ENCODE results near the gene LRRC7. TPM values are rescaled to one million over a fixed set of nuclear protein-coding genes. Genes with fewer than 3 reads are reported as not detected.

LRRC7 gene
- total RNA-seq (1.3 and 1.8 TPM in 2 replicates), polyA plus RNA-seq (0.94 and 0.99 TPM in 2 replicates)

GRCh38 chr1:69567652-69568420, at the start of gene LRRC7:
LRRC7 (plus strand) TSS chr1:69567922; CDS start chr1:69568640, 718 bp downstream.
- Histone ChIP-seq H3K4me3 (peak within 1 kb of the TSS; percentile 38), H3K27ac (no peak within 1 kb of the TSS), H3K27me3 (peaks cover 59% of the 10 kb centered on the region), H3K4me2 (peak within 1 kb of the TSS; percentile 99), H2AFZ (peak within 1 kb of the TSS; percentile 79), H3K36me3 (replicated peaks; ENCODE audit: insufficient read depth, low read depth) (no peaks in the 10 kb centered on the region), H3K4me1 (ENCODE audit: insufficient read depth) (peaks cover 4% of the 10 kb centered on the region), H4K20me1 (ENCODE audit: insufficient read depth, poor library complexity, severe bottlenecking) (no peaks in the 10 kb centered on the region), H3K9me2 (replicated peaks; ENCODE audit: insufficient read depth) (no peaks in the 10 kb centered on the region), H3K79me2 (no peaks in the 10 kb centered on the region), H3K9me3 (ENCODE audit: low read depth) (no peaks in the 10 kb centered on the region)
- WGBS (ENCODE audit: low lambda C conversion rate, missing lambda C conversion rate): 2% methylated on average over 47 of the region's 62 CpGs
- no peak for TF ChIP-seq EZH2 (IDR thresholded peaks at IDR 0.05; ENCODE audit: borderline replicate concordance)
- no peak for TF ChIP-seq CTCF (IDR thresholded peaks at IDR 0.05; ENCODE audit: poor library complexity)
- TF ChIP-seq EZH2phosphoT487 (IDR thresholded peaks at IDR 0.05; ENCODE audit: low read depth, severe bottlenecking, unreplicated experiment): no peak
- peak; percentile 43 for DNase-seq (ENCODE audit: low spot score)

GRCh38 chr1:69519006-69519405, 48.7 kb upstream of the LRRC7 start:
- Histone ChIP-seq H3K4me1 (ENCODE audit: insufficient read depth) (no peaks in the 10 kb centered on the region), H3K4me3 (no peak overlapping the region), H2AFZ (no peak overlapping the region), H3K27me3 (no peaks in the 10 kb centered on the region), H3K9me3 (ENCODE audit: low read depth) (no peaks in the 10 kb centered on the region), H3K36me3 (replicated peaks; ENCODE audit: insufficient read depth, low read depth) (no peaks in the 10 kb centered on the region), H4K20me1 (ENCODE audit: insufficient read depth, poor library complexity, severe bottlenecking) (no peaks in the 10 kb centered on the region), H3K79me2 (no peaks in the 10 kb centered on the region), H3K9me2 (replicated peaks; ENCODE audit: insufficient read depth) (no peaks in the 10 kb centered on the region), H3K27ac (no peak overlapping the region), H3K4me2 (no peak overlapping the region)
- DNase-seq (ENCODE audit: low spot score): no peak
- TF ChIP-seq CTCF (IDR thresholded peaks at IDR 0.05; ENCODE audit: poor library complexity) (no peak), EZH2 (IDR thresholded peaks at IDR 0.05; ENCODE audit: borderline replicate concordance) (no peak), EZH2phosphoT487 (IDR thresholded peaks at IDR 0.05; ENCODE audit: low read depth, severe bottlenecking, unreplicated experiment) (no peak)
- 81% methylated on average over 3 of the region's 3 CpGs for WGBS (ENCODE audit: low lambda C conversion rate, missing lambda C conversion rate)

- no peaks in the 10 kb centered on the region for H3K9me3 ChIP-seq (ENCODE audit: low read depth)
- no peak overlapping the region for H3K4me2 ChIP-seq
- TF ChIP-seq EZH2 (IDR thresholded peaks at IDR 0.05; ENCODE audit: borderline replicate concordance) (no peak), EZH2phosphoT487 (IDR thresholded peaks at IDR 0.05; ENCODE audit: low read depth, severe bottlenecking, unreplicated experiment) (no peak), CTCF (IDR thresholded peaks at IDR 0.05; ENCODE audit: poor library complexity) (no peak)
- DNase-seq (ENCODE audit: low spot score): no peak
- no peak overlapping the region for H3K4me3 ChIP-seq
- H3K79me2 ChIP-seq: no peaks in the 10 kb centered on the region
- no peaks in the 10 kb centered on the region for H3K9me2 ChIP-seq (replicated peaks; ENCODE audit: insufficient read depth)
- no peak overlapping the region for H3K27ac ChIP-seq
- no peaks in the 10 kb centered on the region for H3K36me3 ChIP-seq (replicated peaks; ENCODE audit: insufficient read depth, low read depth)
- WGBS (ENCODE audit: low lambda C conversion rate, missing lambda C conversion rate): 86% methylated on average over 5 of the region's 5 CpGs
- H3K27me3 ChIP-seq: no peaks in the 10 kb centered on the region
- no peaks in the 10 kb centered on the region for H3K4me1 ChIP-seq (ENCODE audit: insufficient read depth)
- no peaks in the 10 kb centered on the region for H4K20me1 ChIP-seq (ENCODE audit: insufficient read depth, poor library complexity, severe bottlenecking)
- no peak overlapping the region for H2AFZ ChIP-seq
Measured at GRCh38 chr1:69520326-69520725, 47.4 kb upstream of the LRRC7 start.
